Measurements from ENCODE around the gene MYO1B. TPM values are rescaled to one million over a fixed set of nuclear protein-coding genes. Genes with fewer than 3 reads are reported as not detected.

The MYO1B gene
- total and polyA plus RNA-seq, 2 donors from 2014 or later: 24.5 to 64.8 TPM

DNA sequence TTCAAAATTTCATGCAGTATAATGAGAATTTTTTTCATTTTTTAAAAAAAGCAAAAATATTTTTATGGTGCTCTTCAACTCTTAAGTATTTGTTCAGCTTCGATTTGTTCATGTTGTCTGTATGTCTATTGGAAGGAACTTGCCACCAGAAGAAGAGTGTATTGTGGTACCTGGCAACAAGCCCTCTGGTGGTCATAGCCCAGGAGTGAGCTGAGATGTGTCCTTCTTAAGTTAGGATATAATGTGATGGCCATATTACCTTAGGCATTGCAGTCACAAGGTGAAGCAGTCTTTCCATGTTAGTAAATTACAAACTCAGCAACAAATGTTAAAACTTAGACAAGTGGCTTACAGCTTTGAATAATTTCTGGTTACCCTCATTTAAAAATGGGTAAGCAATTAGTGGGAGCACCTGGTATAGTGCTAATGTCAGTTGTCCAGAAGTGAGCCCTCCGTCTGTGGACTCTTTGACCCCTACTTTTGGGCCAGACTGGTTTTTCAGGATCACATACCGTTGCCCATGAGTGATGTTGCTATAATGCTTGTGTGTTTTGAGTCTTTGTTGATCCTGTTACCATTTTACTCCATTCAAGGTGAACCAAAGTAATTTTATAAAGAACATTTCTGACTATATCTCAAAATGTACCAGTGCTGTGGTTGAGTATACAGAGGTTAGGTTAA is 57.4 kb downstream of the MYO1B start:
- Histone ChIP-seq H3K9ac (ENCODE audit: low read length in 3 of 3) (no peak overlapping the region), H3K4me3 (ENCODE audit: low read length in 3 of 3) (no peak overlapping the region), H3K9me3 (ENCODE audit: control insufficient read depth in 2 of 3, insufficient read depth in 1 of 3, low read length in 3 of 3) (no peaks in the 10 kb centered on the region), H3K27ac (ENCODE audit: low read depth in 2 of 2, low read length in 2 of 2) (no peak overlapping the region), H3K36me3 (ENCODE audit: control insufficient read depth in 2 of 3, insufficient read depth in 3 of 3, low read length in 3 of 3) (no peaks in the 10 kb centered on the region), H3K27me3 (ENCODE audit: control insufficient read depth, insufficient read depth, low read length) (no peaks in the 10 kb centered on the region), H3K4me1 (ENCODE audit: control insufficient read depth in 2 of 3, insufficient read depth in 2 of 3, low read depth in 1 of 3, low read length in 3 of 3) (peaks cover 4 to 11% (median 9%) of the 10 kb centered on the region in 3 donors)
- intact Hi-C loops (cut with DNase I): no loop called here
- DNase-seq: peak in 3 of 5 donors; percentile 17 to 56 (median 50)
- no peak for TF ChIP-seq CTCF (IDR thresholded peaks at IDR 0.05; ENCODE audit: borderline replicate concordance, extremely low read depth, insufficient read depth)
- no peak for FAIRE-seq

GRCh38 chr2:191303140-191304005 is 58.2 kb downstream of the MYO1B start:
- Histone ChIP-seq H3K9ac (ENCODE audit: low read length in 3 of 3) (no peak overlapping the region), H3K27ac (ENCODE audit: low read depth in 2 of 2, low read length in 2 of 2) (no peak overlapping the region), H3K4me1 (ENCODE audit: control insufficient read depth in 2 of 3, insufficient read depth in 2 of 3, low read depth in 1 of 3, low read length in 3 of 3) (peaks cover 4 to 11% (median 9%) of the 10 kb centered on the region in 3 donors), H3K9me3 (ENCODE audit: control insufficient read depth in 2 of 3, insufficient read depth in 1 of 3, low read length in 3 of 3) (no peaks in the 10 kb centered on the region), H3K36me3 (ENCODE audit: control insufficient read depth in 2 of 3, insufficient read depth in 3 of 3, low read length in 3 of 3) (no peaks in the 10 kb centered on the region), H3K4me3 (ENCODE audit: low read length in 3 of 3) (no peak overlapping the region), H3K27me3 (ENCODE audit: control insufficient read depth, insufficient read depth, low read length) (no peaks in the 10 kb centered on the region)
- no peak for TF ChIP-seq CTCF (IDR thresholded peaks at IDR 0.05; ENCODE audit: borderline replicate concordance, extremely low read depth, insufficient read depth)
- DNase-seq (no peak), FAIRE-seq (no peak)
- intact Hi-C loops (cut with DNase I): no loop called here

DNA sequence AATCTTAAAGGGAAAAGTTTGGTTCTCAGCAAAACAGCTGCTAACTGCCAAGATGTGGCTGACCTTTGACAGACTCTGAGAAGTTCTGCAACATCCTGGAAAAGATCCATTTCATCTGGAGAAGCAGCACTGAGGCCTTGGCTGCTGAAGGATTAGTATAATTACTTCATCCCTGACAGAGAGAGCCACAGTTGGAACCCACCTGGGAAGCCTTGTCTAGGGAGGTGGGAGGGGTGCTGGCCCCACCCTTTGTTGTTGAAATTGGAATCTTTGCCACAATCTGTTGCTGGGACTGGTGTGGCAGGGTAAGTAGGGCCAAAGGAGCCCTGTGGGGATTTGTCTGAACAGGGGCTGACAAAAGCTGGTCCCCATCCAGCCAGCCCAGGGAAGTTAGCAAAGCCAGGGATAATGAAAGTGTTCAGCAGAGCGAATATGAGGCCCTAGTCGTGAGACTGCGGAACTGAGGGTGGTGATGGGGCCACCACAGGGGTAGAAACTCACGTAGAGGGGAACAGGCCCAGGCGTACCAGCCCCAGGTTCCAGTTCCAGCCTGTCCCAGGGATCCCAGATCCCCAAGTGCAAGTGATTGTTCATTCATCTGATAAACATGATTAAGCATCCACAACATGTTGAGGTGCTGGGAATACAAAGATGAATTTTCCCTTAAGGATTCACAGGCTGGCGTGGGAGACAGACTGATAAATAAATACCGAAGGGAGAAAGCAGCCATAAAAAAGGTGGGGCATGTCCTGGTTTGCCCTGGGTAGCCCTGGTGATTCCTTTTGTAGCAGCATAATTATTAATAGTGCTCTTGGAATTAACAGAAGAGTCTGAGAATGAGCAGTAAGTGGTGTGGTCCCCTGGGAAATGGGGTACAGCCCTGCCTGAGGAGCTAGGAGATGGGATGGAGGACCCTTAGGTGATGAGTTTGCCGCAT is 60.0 kb downstream of the MYO1B start:
- H3K27ac ChIP-seq (ENCODE audit: low read depth in 2 of 2, low read length in 2 of 2): peak overlapping the region; percentile 58 to 82
- H3K4me1 ChIP-seq (ENCODE audit: control insufficient read depth in 2 of 3, insufficient read depth in 2 of 3, low read depth in 1 of 3, low read length in 3 of 3): peaks cover 4 to 11% (median 9%) of the 10 kb centered on the region in 3 donors
- peak overlapping the region in 2 of 3 donors; percentile 1 to 4 for H3K9ac ChIP-seq (ENCODE audit: low read length in 3 of 3)
- FAIRE-seq (no peak), DNase-seq (peak in 2 of 5 donors; percentile 24 to 75)
- intact Hi-C loops (cut with DNase I): no loop called here
- H3K4me3 ChIP-seq (ENCODE audit: low read length in 3 of 3): no peak overlapping the region
- TF ChIP-seq CTCF (IDR thresholded peaks at IDR 0.05; ENCODE audit: borderline replicate concordance, extremely low read depth, insufficient read depth): no peak
- no peaks in the 10 kb centered on the region for H3K9me3 ChIP-seq (ENCODE audit: control insufficient read depth in 2 of 3, insufficient read depth in 1 of 3, low read length in 3 of 3)
- H3K36me3 ChIP-seq (ENCODE audit: control insufficient read depth in 2 of 3, insufficient read depth in 3 of 3, low read length in 3 of 3): no peaks in the 10 kb centered on the region
- no peaks in the 10 kb centered on the region for H3K27me3 ChIP-seq (ENCODE audit: control insufficient read depth, insufficient read depth, low read length)
